H9 (cell line): ENCODE data around the gene INHBB. TPM values are rescaled to one million over a fixed set of nuclear protein-coding genes. Genes with fewer than 3 reads are reported as not detected.

Experiments
- DNase-seq: peaks from one replicate; pipeline ENCODE4 v3.0.0-alpha.2; 2017
- H2AFZ ChIP-seq: one replicate; pipeline ENCODE4 v1.6.1; 2013; ENCODE audit warnings: mild to moderate bottlenecking, low read length, control low read depth, moderate library complexity
- H2AK5ac ChIP-seq: 2 replicates; pipeline ENCODE4 v1.6.1; 2013; ENCODE audit warnings: low read length, control low read depth, mixed read lengths; ENCODE audit not compliant: insufficient read length
- H2BK120ac ChIP-seq: one replicate; pipeline ENCODE4 v1.6.1; 2013; ENCODE audit warnings: low read depth, mild to moderate bottlenecking, low read length, control low read depth, inconsistent platforms; ENCODE audit not compliant: poor library complexity, severe bottlenecking
- H2BK12ac ChIP-seq: 2 replicates; pipeline ENCODE4 v1.6.1; 2013; ENCODE audit warnings: low read length, control low read depth, mixed read lengths, low read depth; ENCODE audit not compliant: insufficient read length
- H2BK15ac ChIP-seq: 2 replicates; pipeline ENCODE4 v1.6.1; 2013; ENCODE audit warnings: low read depth, low read length, control low read depth
- H2BK20ac ChIP-seq: one replicate; pipeline ENCODE4 v1.6.1; 2013; ENCODE audit warnings: low read depth, mild to moderate bottlenecking, low read length, control low read depth, inconsistent platforms; ENCODE audit not compliant: poor library complexity, severe bottlenecking
- H2BK5ac ChIP-seq: 2 replicates; pipeline ENCODE4 v1.6.1; 2013; ENCODE audit warnings: low read length, control low read depth, mixed read lengths; ENCODE audit not compliant: insufficient read length
- H3K14ac ChIP-seq: 2 replicates; pipeline ENCODE4 v1.6.1; 2013; ENCODE audit warnings: low read length, control low read depth; ENCODE audit not compliant: insufficient read depth
- H3K18ac ChIP-seq: 2 replicates; pipeline ENCODE4 v1.6.1; 2013; ENCODE audit warnings: low read depth, mild to moderate bottlenecking, mixed read lengths, low read length, control low read depth; ENCODE audit not compliant: insufficient read length
- H3K23ac ChIP-seq: 2 replicates; pipeline ENCODE4 v1.6.1; 2013; ENCODE audit warnings: low read length, control low read depth, mixed read lengths, low read depth; ENCODE audit not compliant: insufficient read length
- H3K23me2 ChIP-seq: 2 replicates; pipeline ENCODE4 v1.6.1; 2013; ENCODE audit warnings: low read depth, mild to moderate bottlenecking, mixed read lengths, low read length, control low read depth; ENCODE audit not compliant: insufficient read length, poor library complexity, severe bottlenecking
- H3K27ac ChIP-seq: 2 replicates; pipeline ENCODE4 v1.5.1; 2013; ENCODE audit warnings: low read length, control low read depth, mixed read lengths, low read depth; ENCODE audit not compliant: insufficient read length
- H3K27me3 ChIP-seq: 2 replicates; pipeline ENCODE4 v1.6.1; 2013; ENCODE audit warnings: low read length, control low read depth, inconsistent platforms; ENCODE audit not compliant: insufficient read depth
- H3K4ac ChIP-seq: 2 replicates; pipeline ENCODE4 v1.6.1; 2013; ENCODE audit warnings: low read depth, mild to moderate bottlenecking, control low read depth, inconsistent platforms, low read length, moderate library complexity
- H3K4me1 ChIP-seq: 2 replicates; pipeline ENCODE4 v1.6.1; 2013; ENCODE audit warnings: low read length, control low read depth, inconsistent platforms; ENCODE audit not compliant: insufficient read depth
- H3K4me2 ChIP-seq: 2 replicates; pipeline ENCODE4 v1.6.1; 2013; ENCODE audit warnings: low read length, control low read depth, mixed read lengths; ENCODE audit not compliant: insufficient read length, insufficient read depth
- H3K56ac ChIP-seq: 2 replicates; pipeline ENCODE4 v1.6.1; 2013; ENCODE audit warnings: low read depth, mild to moderate bottlenecking, mixed read lengths, low read length, control low read depth; ENCODE audit not compliant: insufficient read length
- H3K79me1 ChIP-seq: 2 replicates; pipeline ENCODE4 v1.6.1; 2013; ENCODE audit warnings: low read depth, mild to moderate bottlenecking, moderate library complexity, low read length, control low read depth, inconsistent platforms; ENCODE audit not compliant: insufficient read depth, poor library complexity, severe bottlenecking
- H3K79me2 ChIP-seq: 2 replicates; pipeline ENCODE4 v1.6.1; 2013; ENCODE audit warnings: low read length, control low read depth, inconsistent platforms; ENCODE audit not compliant: insufficient read depth
- H3K9ac ChIP-seq: 2 replicates; pipeline ENCODE4 v1.6.1; 2013; ENCODE audit warnings: low read length, control low read depth, mixed read lengths; ENCODE audit not compliant: insufficient read length; ENCODE audit errors: extremely low read depth
- H3K9me3 ChIP-seq: one replicate; pipeline ENCODE4 v1.6.1; 2013; ENCODE audit warnings: low read depth, low read length, inconsistent platforms; ENCODE audit not compliant: control insufficient read depth
- H3T11ph ChIP-seq: one replicate; pipeline ENCODE4 v1.6.1; 2013; ENCODE audit warnings: mild to moderate bottlenecking, low read length, control low read depth, inconsistent platforms
- H4K20me1 ChIP-seq: one replicate; pipeline ENCODE4 v1.6.1; 2013; ENCODE audit not compliant: control insufficient read depth, insufficient read length, insufficient read depth
- H4K5ac ChIP-seq: 2 replicates; pipeline ENCODE4 v1.6.1; 2013; ENCODE audit warnings: low read depth, mild to moderate bottlenecking, mixed read lengths, low read length, control low read depth; ENCODE audit not compliant: insufficient read length
- H4K8ac ChIP-seq: replicated peaks from 2 replicates; pipeline ENCODE4 v1.6.1; 2013; ENCODE audit warnings: low read length, control low read depth, mixed read lengths, low read depth; ENCODE audit not compliant: insufficient read length
- H4K91ac ChIP-seq: 2 replicates; pipeline ENCODE4 v1.6.1; 2013; ENCODE audit warnings: low read depth, mild to moderate bottlenecking, moderate library complexity, mixed read lengths, low read length, control low read depth; ENCODE audit not compliant: insufficient read length
- H3K27ac Mint-ChIP-seq, 3 experiments: 2 replicates in 2 of 3; 3 replicates in 1 of 3; pipeline ENCODE4 v1.8.0; 2020 to 2021; ENCODE audit warnings: mixed read lengths in 3 of 3, mild to moderate bottlenecking in 1 of 3, moderate library complexity in 1 of 3
- H3K27me3 Mint-ChIP-seq: 2 replicates; pipeline ENCODE4 v1.8.0; 2021; ENCODE audit warnings: low read depth, mild to moderate bottlenecking, moderate library complexity, mixed read lengths
- H3K36me3 Mint-ChIP-seq, 3 experiments: 2 replicates in 2 of 3; 3 replicates in 1 of 3; pipeline ENCODE4 v1.8.0; 2020 to 2021; ENCODE audit warnings: low read depth in 3 of 3, mixed read lengths in 3 of 3; ENCODE audit not compliant: insufficient read depth in 1 of 3
- H3K4me1 Mint-ChIP-seq, 2 experiments: 2 replicates each; pipeline ENCODE4 v1.8.0; 2020; ENCODE audit warnings: mixed read lengths in 2 of 2
- H3K4me3 Mint-ChIP-seq, 2 experiments: 2 replicates in 1 of 2; 3 replicates in 1 of 2; pipeline ENCODE4 v1.8.0; 2020 to 2021; ENCODE audit warnings: mild to moderate bottlenecking in 2 of 2, mixed read lengths in 2 of 2, moderate library complexity in 1 of 2
- H3K9me3 Mint-ChIP-seq, 2 experiments: 2 replicates in 1 of 2; 3 replicates in 1 of 2; pipeline ENCODE4 v1.8.0; 2020; ENCODE audit warnings: mild to moderate bottlenecking in 2 of 2, mixed read lengths in 2 of 2, moderate library complexity in 1 of 2
- WGBS: extraction: QIAGEN DNeasy Blood & Tissue Kit; methylation state at CpG from one replicate; pipeline ENCODE4 v1.1.7; 2013; ENCODE audit warnings: missing lambda C conversion rate, low lambda C conversion rate, mixed read lengths; ENCODE audit not compliant: insufficient read length; ENCODE audit errors: extremely low coverage; 5-methylcytosine and 5-hydroxymethylcytosine counted together
- total RNA-seq: library from RNA; stranded (reverse); gene quantifications from 2 replicates; pipeline ENCODE4 v1.2.1, GENCODE V29; 2021
- TF ChIP-seq, protein P1 (sequence below): fragments of 200-600 bp; sonication (generic); conservative IDR thresholded peaks from 3 replicates; pipeline ENCODE4 v1.8.0; 2021; ENCODE audit warnings: antibody characterized with exemption, mild to moderate bottlenecking

Gene INHBB
- total RNA-seq, 1 experiment from 2014 or later, result 0.13 TPM

DNA sequence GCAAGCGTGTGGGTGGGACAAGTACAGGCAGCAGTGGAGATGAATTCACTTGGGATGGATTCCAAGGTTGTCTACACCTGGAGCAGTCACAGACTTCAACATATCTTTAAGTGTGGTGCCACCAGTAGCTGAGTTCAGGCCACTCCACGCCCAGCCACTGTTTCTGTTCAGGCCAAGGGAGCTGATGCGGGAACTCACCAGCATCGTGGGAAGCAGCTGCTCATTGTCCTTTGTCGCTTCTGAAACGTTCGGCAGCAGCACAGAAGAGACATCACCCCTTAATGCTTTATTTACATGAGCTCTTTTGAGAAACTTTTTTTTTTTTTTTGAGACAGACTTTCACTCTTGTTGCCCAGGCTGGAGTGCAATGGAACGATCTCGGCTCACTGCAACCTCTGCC is 19.9 kb upstream of the INHBB start:
- H3K27me3 ChIP-seq, result no peaks in the 10 kb centered on the region
- H3K9me3 Mint-ChIP-seq, result no peaks in the 10 kb centered on the region
- no peak overlapping the region for H3K27ac Mint-ChIP-seq
- no peaks in the 10 kb centered on the region for H3K23me2 ChIP-seq
- H2BK12ac ChIP-seq, result no peak overlapping the region
- no peaks in the 10 kb centered on the region for H3K36me3 Mint-ChIP-seq
- no peak for DNase-seq
- H3K79me1 ChIP-seq, result no peaks in the 10 kb centered on the region
- H2BK15ac ChIP-seq, result no peak overlapping the region
- no peaks in the 10 kb centered on the region for H3K4me1 Mint-ChIP-seq
- H3K18ac ChIP-seq, result no peak overlapping the region
- no peaks in the 10 kb centered on the region for H3K9me3 ChIP-seq
- no peak overlapping the region for H3K4me2 ChIP-seq
- H3K27me3 Mint-ChIP-seq, result peaks cover 84% of the 10 kb centered on the region
- H3K56ac ChIP-seq, result no peak overlapping the region
- H3K23ac ChIP-seq, result no peak overlapping the region
- H4K8ac ChIP-seq, result no peak overlapping the region
- H2BK20ac ChIP-seq, result no peak overlapping the region
- H4K91ac ChIP-seq, result no peak overlapping the region
- no peak overlapping the region for H3K27ac ChIP-seq
- no peaks in the 10 kb centered on the region for H3K4me1 ChIP-seq
- no CpG with 5 or more reads among the region's 9 CpGs for WGBS
- no peak overlapping the region for H3K4ac ChIP-seq
- no peak overlapping the region for H2AFZ ChIP-seq
- H4K5ac ChIP-seq, result no peak overlapping the region
- no peaks in the 10 kb centered on the region for H4K20me1 ChIP-seq
- H2AK5ac ChIP-seq, result no peak overlapping the region
- H2BK120ac ChIP-seq, result no peak overlapping the region
- no peaks in the 10 kb centered on the region for H3K79me2 ChIP-seq
- no peak overlapping the region for H3K9ac ChIP-seq
- H3K14ac ChIP-seq, result no peak overlapping the region
- TF ChIP-seq, protein P1, sequence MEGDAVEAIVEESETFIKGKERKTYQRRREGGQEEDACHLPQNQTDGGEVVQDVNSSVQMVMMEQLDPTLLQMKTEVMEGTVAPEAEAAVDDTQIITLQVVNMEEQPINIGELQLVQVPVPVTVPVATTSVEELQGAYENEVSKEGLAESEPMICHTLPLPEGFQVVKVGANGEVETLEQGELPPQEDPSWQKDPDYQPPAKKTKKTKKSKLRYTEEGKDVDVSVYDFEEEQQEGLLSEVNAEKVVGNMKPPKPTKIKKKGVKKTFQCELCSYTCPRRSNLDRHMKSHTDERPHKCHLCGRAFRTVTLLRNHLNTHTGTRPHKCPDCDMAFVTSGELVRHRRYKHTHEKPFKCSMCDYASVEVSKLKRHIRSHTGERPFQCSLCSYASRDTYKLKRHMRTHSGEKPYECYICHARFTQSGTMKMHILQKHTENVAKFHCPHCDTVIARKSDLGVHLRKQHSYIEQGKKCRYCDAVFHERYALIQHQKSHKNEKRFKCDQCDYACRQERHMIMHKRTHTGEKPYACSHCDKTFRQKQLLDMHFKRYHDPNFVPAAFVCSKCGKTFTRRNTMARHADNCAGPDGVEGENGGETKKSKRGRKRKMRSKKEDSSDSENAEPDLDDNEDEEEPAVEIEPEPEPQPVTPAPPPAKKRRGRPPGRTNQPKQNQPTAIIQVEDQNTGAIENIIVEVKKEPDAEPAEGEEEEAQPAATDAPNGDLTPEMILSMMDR, result no peak
- no peak overlapping the region for H3T11ph ChIP-seq
- no peak overlapping the region for H2BK5ac ChIP-seq
- H3K4me3 Mint-ChIP-seq, result no peak overlapping the region
